ENCODE results near the gene HSPA12B. TPM values are rescaled to one million over a fixed set of nuclear protein-coding genes. Genes with fewer than 3 reads are reported as not detected.

Gene HSPA12B
- total and polyA plus RNA-seq, 2 of the 8 experiments (the other 6 are each of a cell fraction or from before 2014, with no cell fraction given) = 2.2 to 4.3 TPM

DNA sequence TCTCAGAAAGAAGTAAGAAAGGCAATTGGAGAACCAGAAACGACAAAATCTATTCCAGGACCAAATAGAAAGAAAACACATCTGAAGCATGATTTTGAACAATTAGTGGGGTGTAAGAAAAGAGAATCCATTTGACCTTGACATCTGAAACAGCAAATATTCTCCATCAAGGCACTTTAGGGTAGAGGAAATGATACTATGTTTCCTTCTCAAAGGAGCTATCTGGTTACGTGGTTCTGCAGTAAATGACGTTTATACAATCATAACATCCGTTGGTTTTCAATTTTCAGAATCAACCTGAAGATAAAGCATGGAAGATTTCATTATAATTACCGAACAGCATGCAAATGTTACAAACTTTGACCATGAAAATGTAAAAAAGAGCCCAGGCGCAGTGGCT, 11.9 kb upstream of the HSPA12B start:
- 73% methylated on average over 6 of the region's 6 CpGs; no CpG with 5 or more reads in 1 of the 2 experiments for WGBS, 2 experiments (ENCODE audit: extremely low coverage in 1 of 2, insufficient coverage in 1 of 2, insufficient read length in 1 of 2, insufficient replicate concordance in 2 of 2, low coverage in 1 of 2, low lambda C conversion rate in 2 of 2, missing lambda C conversion rate in 1 of 2)

More for the DNA sequence above, 11.9 kb upstream of the HSPA12B start:
- Histone ChIP-seq H2BK15ac (ENCODE audit: low read length) (no peak overlapping the region), H3K4me1 (replicated peaks in 1 of 4; ENCODE audit: control insufficient read depth in 3 of 4, insufficient read depth in 4 of 4, low read length in 3 of 4) (no peaks in the 10 kb centered on the region), H2BK12ac (ENCODE audit: low read depth, low read length) (no peak overlapping the region), H3K27ac (ENCODE audit: low read depth, low read length) (no peak overlapping the region), H3K27me3 (replicated peaks in 1 of 4; ENCODE audit: control insufficient read depth in 3 of 4, extremely low read depth in 1 of 4, insufficient read depth in 3 of 4, low read length in 3 of 4) (no peaks in the 10 kb centered on the region), H3K79me2 (ENCODE audit: control insufficient read depth in 1 of 2, insufficient read depth in 2 of 2, low read length in 2 of 2) (no peaks in the 10 kb centered on the region), H3K79me1 (ENCODE audit: low read depth, low read length) (no peaks in the 10 kb centered on the region), H3K14ac (ENCODE audit: insufficient read length) (no peak overlapping the region), H2BK20ac (ENCODE audit: low read length) (no peak overlapping the region), H4K20me1 (replicated peaks in 1 of 2; ENCODE audit: control insufficient read depth in 1 of 2, insufficient read depth in 2 of 2, low read length in 2 of 2) (no peaks in the 10 kb centered on the region), H2BK120ac (replicated peaks; ENCODE audit: low read depth, low read length) (no peak overlapping the region), H2AFZ (ENCODE audit: low read length) (no peak overlapping the region), H3K36me3 (ENCODE audit: control insufficient read depth in 2 of 4, insufficient read depth in 4 of 4, low read length in 3 of 4) (no peaks in the 10 kb centered on the region), H3K9me3 (ENCODE audit: insufficient read depth in 2 of 2, low read depth in 1 of 2, low read length in 1 of 2) (no peaks in the 10 kb centered on the region), H3K23ac (ENCODE audit: insufficient read length) (no peak overlapping the region), H3K4me3 (ENCODE audit: extremely low read depth in 1 of 4, insufficient read depth in 2 of 4, low read depth in 3 of 4, low read length in 4 of 4) (no peak overlapping the region), H3K9ac (replicated peaks in 1 of 4; ENCODE audit: extremely low read depth in 1 of 4, low read depth in 3 of 4, low read length in 3 of 4) (no peak overlapping the region), H3K23me2 (ENCODE audit: low read depth, low read length) (no peaks in the 10 kb centered on the region), H2BK5ac (ENCODE audit: low read depth, low read length) (no peak overlapping the region), H3K4ac (replicated peaks; ENCODE audit: insufficient read length, low read depth, low read length) (no peak overlapping the region), H3K4me2 (ENCODE audit: insufficient read depth in 1 of 2, low read depth in 2 of 2, low read length in 2 of 2) (no peak overlapping the region), H4K5ac (ENCODE audit: insufficient read length, low read depth, low read length) (no peak overlapping the region), H2AK5ac (ENCODE audit: low read depth, low read length) (no peak overlapping the region), H4K8ac (ENCODE audit: extremely low read depth, insufficient read depth, low read length) (no peak overlapping the region), H3K56ac (replicated peaks; ENCODE audit: insufficient read length, low read depth, low read length) (no peak overlapping the region), H3K18ac (ENCODE audit: extremely low read depth, low read length) (no peak overlapping the region), H4K91ac (replicated peaks; ENCODE audit: insufficient read length, low read length) (no peak overlapping the region)
- no peak for DNase-seq (ENCODE audit: low read depth in 1 of 2, low spot score in 2 of 2)
- no peak for FAIRE-seq
- TF ChIP-seq SIRT6 (IDR thresholded peaks at IDR 0.05; ENCODE audit: low read length) (no peak), TEAD4 (IDR thresholded peaks at IDR 0.05; ENCODE audit: low read depth, low read length) (no peak), BCL11A (IDR thresholded peaks at IDR 0.05; ENCODE audit: low read depth in 2 of 2, low read length in 2 of 2) (no peak), CHD1 (IDR thresholded peaks at IDR 0.05; ENCODE audit: low read depth, low read length) (no peak), FOSL1 (IDR thresholded peaks at IDR 0.05; ENCODE audit: insufficient read depth, low read depth, low read length) (no peak), KDM5A (IDR thresholded peaks at IDR 0.05; ENCODE audit: low read length) (no peak), TBP (IDR thresholded peaks at IDR 0.05; ENCODE audit: low read depth, low read length) (no peak), TAF1 (IDR thresholded peaks at IDR 0.05; ENCODE audit: low read depth, low read length) (no peak), JUND (IDR thresholded peaks at IDR 0.05; ENCODE audit: low read length) (no peak), CBX8 (IDR thresholded peaks at IDR 0.05; ENCODE audit: borderline replicate concordance, low read depth, low read length) (no peak), NRF1 (IDR thresholded peaks at IDR 0.05; ENCODE audit: low read depth, low read length) (no peak), GABPA (IDR thresholded peaks at IDR 0.05; ENCODE audit: borderline replicate concordance, insufficient read depth, low read length) (no peak), RFX5 (IDR thresholded peaks at IDR 0.05; ENCODE audit: borderline replicate concordance, low read depth, low read length) (no peak), POU5F1 (IDR thresholded peaks at IDR 0.05; ENCODE audit: low read depth, low read length) (no peak), SP4 (IDR thresholded peaks at IDR 0.05; ENCODE audit: low read length) (no peak)
- TF ChIP-seq, protein P1, sequence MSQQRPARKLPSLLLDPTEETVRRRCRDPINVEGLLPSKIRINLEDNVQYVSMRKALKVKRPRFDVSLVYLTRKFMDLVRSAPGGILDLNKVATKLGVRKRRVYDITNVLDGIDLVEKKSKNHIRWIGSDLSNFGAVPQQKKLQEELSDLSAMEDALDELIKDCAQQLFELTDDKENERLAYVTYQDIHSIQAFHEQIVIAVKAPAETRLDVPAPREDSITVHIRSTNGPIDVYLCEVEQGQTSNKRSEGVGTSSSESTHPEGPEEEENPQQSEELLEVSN (IDR thresholded peaks at IDR 0.05) = no peak
- ChIA-PET POLR2A (ENCODE audit: partially characterized antibody) (interaction anchor here (0.9 to 1.9 kb wide), 6 partner anchors 9 to 50 kb away, joined by 3 to 7 read pairs (median 5); partner anchors contain the start of gene HSPA12B), CTCF (ENCODE audit: partially characterized antibody) (interaction anchor here (1.0 to 42.0 kb wide), 6 partner anchors 7 to 66 kb away, joined by 3 to 1432 read pairs (median 22); partner anchors contain the start of genes ADAM33 and CENPB)

Measured in H1 (cell line).